ENCODE measurements around the gene MRPS26.
"Not testable (repeated sequence)": the region's sequence is repeated elsewhere in the genome, so short reads cannot be mapped to it uniquely, and the experiment has no call there.

The MRPS26 gene

DNA sequence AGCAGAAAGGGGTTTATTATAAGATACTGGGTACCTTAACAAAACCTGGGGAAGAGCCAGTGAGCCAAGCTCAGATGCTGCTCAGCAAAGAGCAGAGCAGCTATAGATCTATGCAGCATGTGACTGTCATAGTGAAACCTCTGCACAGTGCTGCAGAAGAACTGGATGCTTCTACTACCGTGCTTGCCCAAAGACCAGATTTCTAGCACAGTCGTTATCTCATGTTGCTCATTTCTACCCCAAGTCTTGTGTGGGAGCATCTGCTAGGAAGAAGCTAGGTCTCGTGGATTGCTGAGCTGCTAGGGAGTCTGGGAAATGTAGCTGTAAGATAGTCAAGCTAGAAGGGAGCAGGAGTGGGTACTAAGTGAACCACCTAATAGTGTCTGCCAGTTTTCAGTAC lies 34.1 kb upstream of the MRPS26 start:
- no peak for TF ChIP-seq CTCF (IDR thresholded peaks at IDR 0.05; ENCODE audit: unreplicated experiment in 3 of 3)
- Mint-ChIP-seq H3K36me3 (ENCODE audit: low read depth) (peaks cover 59% of the 10 kb centered on the region), H3K27me3 (ENCODE audit: low read depth) (no peaks in the 10 kb centered on the region)

GRCh38 chr20:3013771-3014170 lies 32.1 kb upstream of the MRPS26 start:
- no peak overlapping the region for H3K4me3 Mint-ChIP-seq
- H3K27me3 Mint-ChIP-seq (ENCODE audit: low read depth): no peaks in the 10 kb centered on the region
- no peaks in the 10 kb centered on the region for H3K4me1 Mint-ChIP-seq
- peaks cover 56% of the 10 kb centered on the region for H3K36me3 Mint-ChIP-seq (ENCODE audit: low read depth)
- H3K27ac Mint-ChIP-seq: no peak overlapping the region
- H3K9me3 Mint-ChIP-seq: peaks cover 8% of the 10 kb centered on the region
- no peak for TF ChIP-seq CTCF (IDR thresholded peaks at IDR 0.05; ENCODE audit: unreplicated experiment in 3 of 3)

More for the DNA sequence above, 34.1 kb upstream of the MRPS26 start:
- H3K9me3 Mint-ChIP-seq: no peaks in the 10 kb centered on the region
- H3K4me1 Mint-ChIP-seq: no peaks in the 10 kb centered on the region
- H3K4me3 Mint-ChIP-seq: no peak overlapping the region
- no peak overlapping the region for H3K27ac Mint-ChIP-seq

GRCh38 chr20:3014179-3014578 lies 31.7 kb upstream of the MRPS26 start:
- Mint-ChIP-seq H3K27me3 (ENCODE audit: low read depth) (no peaks in the 10 kb centered on the region), H3K4me1 (no peaks in the 10 kb centered on the region), H3K4me3 (no peak overlapping the region), H3K9me3 (peaks cover 8% of the 10 kb centered on the region), H3K27ac (no peak overlapping the region), H3K36me3 (ENCODE audit: low read depth) (peaks cover 52% of the 10 kb centered on the region)
- no peak for TF ChIP-seq CTCF (IDR thresholded peaks at IDR 0.05; ENCODE audit: unreplicated experiment in 3 of 3)

- TF ChIP-seq CTCF (IDR thresholded peaks at IDR 0.05; ENCODE audit: unreplicated experiment in 3 of 3): no peak
- Mint-ChIP-seq H3K9me3 (peaks cover 8% of the 10 kb centered on the region), H3K36me3 (ENCODE audit: low read depth) (peaks cover 51% of the 10 kb centered on the region), H3K27ac (no peak overlapping the region), H3K4me1 (no peaks in the 10 kb centered on the region), H3K27me3 (ENCODE audit: low read depth) (no peaks in the 10 kb centered on the region), H3K4me3 (no peak overlapping the region)
Observed at GRCh38 chr20:3014662-3015061, 31.2 kb upstream of the MRPS26 start.

DNA sequence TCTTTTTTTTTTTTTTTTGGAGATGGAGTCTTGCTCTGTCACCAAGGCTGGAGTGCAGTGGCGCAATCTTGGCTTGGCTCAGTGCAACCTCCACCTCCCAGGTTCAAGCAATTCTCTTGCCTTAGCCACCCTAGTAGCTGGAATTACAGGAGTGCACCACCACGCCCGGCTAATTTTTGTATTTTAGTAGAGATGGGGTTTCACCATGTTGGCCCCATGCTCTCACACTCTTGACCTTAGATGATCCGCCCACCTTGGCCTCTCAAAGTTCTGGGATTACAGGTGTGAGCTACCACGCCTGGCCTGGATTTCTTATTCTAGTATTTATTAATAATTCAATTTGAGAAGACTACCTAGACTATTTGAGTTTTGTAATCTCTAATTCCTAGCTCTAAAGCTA lies 30.6 kb upstream of the MRPS26 start:
- H3K4me3 Mint-ChIP-seq; H3K9me3 Mint-ChIP-seq; H3K4me1 Mint-ChIP-seq; H3K27ac Mint-ChIP-seq; H3K27me3 Mint-ChIP-seq (ENCODE audit: low read depth): not testable (repeated sequence)
- H3K36me3 Mint-ChIP-seq (ENCODE audit: low read depth): peaks cover 54% of the 10 kb centered on the region

- no peak overlapping the region for H3K4me3 Mint-ChIP-seq
- no peak for TF ChIP-seq CTCF (IDR thresholded peaks at IDR 0.05; ENCODE audit: unreplicated experiment in 3 of 3)
Observed at GRCh38 chr20:3021327-3021726, 24.5 kb upstream of the MRPS26 start.

More at GRCh38 chr20:3021327-3021726, 24.5 kb upstream of the MRPS26 start:
- Mint-ChIP-seq H3K4me1 (no peaks in the 10 kb centered on the region), H3K36me3 (ENCODE audit: low read depth) (peaks cover 77% of the 10 kb centered on the region), H3K27ac (peak overlapping the region in 1 of 3 experiments; percentile 1), H3K27me3 (ENCODE audit: low read depth) (no peaks in the 10 kb centered on the region), H3K9me3 (peaks cover 8% of the 10 kb centered on the region)

Measured in nephron (organoid).